HT-29 (cell line): ENCODE data around the gene LRRC27. TPM values are rescaled to one million over a fixed set of nuclear protein-coding genes. Genes with fewer than 3 reads are reported as not detected.

Experiments used
- DNase-seq: peaks from one replicate; pipeline ENCODE4 v3.0.0-alpha.2; 2015; ENCODE audit warnings: low spot score
- total RNA-seq: library from RNA; depleted of rRNA; stranded (reverse); fragments of >200 nt; shearing (Covaris generic); gene quantifications from 2 replicates; pipeline ENCODE4 v1.2.3, GENCODE V29; 2014

Gene LRRC27
- total RNA-seq, 1 experiment from 2014 or later: 3.3 TPM

GRCh38 chr10:132357286-132358058 lies 25.5 kb downstream of the LRRC27 start:
- no peak for DNase-seq

DNA sequence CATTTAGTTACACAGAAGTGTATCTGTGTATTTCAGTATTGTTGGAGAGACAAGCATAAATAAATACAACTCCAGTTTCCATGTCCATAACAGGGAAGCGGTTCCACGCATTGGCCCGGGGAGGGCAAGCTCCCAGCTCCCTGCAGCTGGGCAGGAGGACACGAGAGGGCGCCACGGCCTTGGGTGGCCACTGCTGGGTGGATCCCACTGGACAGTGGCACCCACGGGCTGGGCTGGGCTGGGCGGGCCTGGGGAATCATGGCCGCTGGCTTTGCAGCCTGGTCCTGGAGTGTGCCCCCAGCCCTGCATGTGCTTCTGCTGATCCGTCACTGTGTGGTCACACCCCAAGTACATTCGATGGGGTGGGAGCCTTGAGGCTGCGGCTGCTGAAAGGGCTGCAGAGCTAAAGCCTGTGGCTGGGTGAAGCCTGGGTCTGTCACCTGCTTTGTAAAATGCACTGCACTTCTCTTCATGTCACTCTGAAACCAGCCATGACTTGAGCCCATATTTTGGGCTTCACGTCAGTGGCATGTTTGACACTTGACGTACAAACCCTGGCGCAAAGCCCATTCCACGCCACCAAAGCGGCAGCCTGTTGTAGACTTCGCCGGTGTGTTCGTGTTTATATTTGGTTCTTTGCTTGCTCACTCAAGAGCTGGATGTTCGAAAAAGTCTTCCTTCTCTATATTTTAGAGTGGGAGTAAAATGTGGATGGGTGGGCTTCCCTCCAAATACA lies 27.5 kb downstream of the LRRC27 start:
- DNase-seq: no peak

- peak; percentile 22 for DNase-seq
These were observed 28.9 kb downstream of the LRRC27 start for GRCh38 chr10:132360766-132361447.

GRCh38 chr10:132361581-132362101 lies 29.6 kb downstream of the LRRC27 start:
- no peak for DNase-seq

GRCh38 chr10:132362151-132362611 lies 30.2 kb downstream of the LRRC27 start:
- DNase-seq: no peak

DNA sequence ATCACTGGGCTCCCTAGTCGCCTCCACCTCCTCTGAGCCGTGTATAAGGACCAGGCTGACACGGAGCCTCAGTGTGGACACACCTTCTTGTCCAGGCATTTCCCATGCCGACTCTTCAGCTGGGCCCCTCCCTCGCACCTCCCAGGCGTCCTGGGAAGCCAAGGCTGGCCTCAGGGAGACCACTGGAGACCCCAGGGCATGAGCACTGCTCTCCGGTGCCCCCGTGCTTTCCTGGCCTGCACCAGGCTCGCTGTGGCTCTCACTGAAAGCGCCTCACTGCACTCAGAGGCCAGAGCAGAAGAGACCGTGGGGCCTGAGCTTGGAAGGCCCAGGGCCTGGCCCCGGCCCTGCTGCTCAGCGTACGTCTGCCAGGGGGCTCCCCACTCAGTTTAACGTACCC lies 31.4 kb downstream of the LRRC27 start:
- no peak for DNase-seq

DNA sequence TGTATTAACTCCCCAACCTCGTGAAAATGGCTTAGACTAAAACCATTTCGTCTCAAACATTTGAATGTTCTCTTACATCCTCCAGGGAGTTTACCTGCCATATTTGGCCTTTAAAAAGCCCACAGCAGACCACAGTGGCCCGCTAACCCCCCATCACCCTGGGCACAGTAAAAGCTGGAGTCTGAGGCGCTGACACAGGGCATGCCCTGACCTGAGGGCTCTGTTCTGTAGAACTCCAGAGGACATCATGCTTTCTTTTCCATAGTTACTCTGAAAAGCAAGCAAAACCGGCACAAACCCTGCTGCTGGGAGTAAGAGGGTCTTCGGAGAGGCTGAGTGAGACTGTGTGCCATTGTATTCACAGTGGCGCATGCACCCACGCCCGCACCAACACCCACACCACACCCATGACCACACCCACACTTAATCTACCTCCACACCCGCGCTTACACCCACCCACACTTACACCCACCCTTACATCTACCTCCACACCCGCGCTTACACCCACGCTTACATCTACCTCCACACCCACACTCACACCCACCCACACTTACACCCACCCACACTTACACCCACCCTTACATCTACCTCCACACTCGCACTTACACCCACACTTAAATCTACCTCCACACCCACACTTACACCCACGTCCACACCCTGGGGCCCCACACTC lies 32.1 kb downstream of the LRRC27 start:
- no peak for DNase-seq

- DNase-seq: no peak
These were observed 32.6 kb downstream of the LRRC27 start for GRCh38 chr10:132364594-132364970.

GRCh38 chr10:132365102-132365501 lies 33.1 kb downstream of the LRRC27 start:
- DNase-seq: no peak

- no peak for DNase-seq
These were observed 34.0 kb downstream of the LRRC27 start for GRCh38 chr10:132366006-132366405.

DNA sequence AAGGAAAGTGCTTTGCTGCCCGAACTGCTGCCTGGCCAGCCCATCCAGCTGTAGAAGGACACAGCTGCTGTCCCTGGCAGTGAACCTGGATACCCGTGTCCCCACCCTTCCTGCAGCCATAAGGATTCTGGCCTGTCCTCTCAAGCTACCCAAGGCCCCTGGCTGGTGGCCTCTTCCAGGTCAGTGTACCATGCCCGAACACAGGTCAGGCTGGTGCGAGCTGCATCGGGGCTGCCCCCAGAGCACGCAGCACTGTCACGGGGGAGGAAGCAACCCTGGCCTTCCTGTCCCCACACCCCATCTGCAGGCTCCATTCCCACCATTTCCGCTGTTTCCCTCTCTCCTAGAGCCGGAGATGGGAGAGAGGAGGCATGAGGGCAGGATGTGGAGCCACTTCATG lies 34.5 kb downstream of the LRRC27 start:
- no peak for DNase-seq

- DNase-seq: no peak
These were observed 36.4 kb downstream of the LRRC27 start for GRCh38 chr10:132368391-132368790.

GRCh38 chr10:132368881-132369635 lies 37.1 kb downstream of the LRRC27 start:
- DNase-seq: no peak

DNA sequence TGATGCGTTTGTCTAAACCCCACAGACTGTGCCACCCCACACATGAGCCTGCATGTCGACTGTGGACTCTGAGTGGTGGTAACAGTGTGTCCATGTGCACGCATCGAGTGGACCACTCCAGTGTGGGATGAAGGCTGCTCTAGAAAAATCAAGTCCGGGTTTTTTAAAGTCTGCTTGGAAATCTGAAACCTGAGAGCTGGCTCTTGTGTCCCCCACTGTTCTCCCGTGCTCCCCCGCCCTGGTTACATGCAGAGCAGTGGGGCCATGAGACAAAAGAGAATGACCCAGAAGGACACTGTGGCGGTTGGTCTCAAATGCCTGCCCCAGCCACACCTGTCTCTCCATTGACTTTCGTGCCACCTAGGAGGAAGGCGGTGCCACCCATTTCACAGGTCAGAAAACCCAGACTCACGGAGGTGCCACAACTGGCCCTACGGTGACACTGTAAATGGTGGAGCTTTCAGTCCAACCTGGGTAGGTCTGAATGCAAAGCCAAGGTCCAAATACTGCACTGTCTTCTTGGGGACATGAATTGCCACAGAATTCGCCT lies 37.7 kb downstream of the LRRC27 start:
- DNase-seq: no peak

- DNase-seq: no peak
These were observed 38.7 kb downstream of the LRRC27 start for GRCh38 chr10:132370426-132371340.

DNA sequence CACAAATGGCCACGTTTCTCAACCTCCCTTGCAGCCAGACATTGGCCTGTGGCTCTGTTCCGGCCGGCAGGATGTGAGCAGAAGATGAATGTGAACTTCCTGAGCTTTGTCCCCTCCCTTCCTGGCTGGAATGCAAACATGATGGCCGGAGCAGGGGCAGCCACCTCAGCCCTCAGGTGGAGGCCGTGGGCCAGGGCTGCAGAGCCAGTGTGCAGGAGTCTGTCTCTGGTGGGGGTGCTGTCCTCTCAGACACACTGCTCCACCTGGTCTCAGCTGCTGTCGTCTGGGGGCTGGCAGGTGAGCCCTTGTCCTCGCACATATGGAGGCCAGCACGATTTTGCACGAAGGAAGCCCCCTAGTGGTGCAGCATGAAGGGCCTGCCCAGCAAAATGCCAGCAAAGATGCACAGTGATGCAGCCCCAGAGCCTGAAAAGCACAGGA lies 39.7 kb downstream of the LRRC27 start:
- peak; percentile 62 for DNase-seq

DNA sequence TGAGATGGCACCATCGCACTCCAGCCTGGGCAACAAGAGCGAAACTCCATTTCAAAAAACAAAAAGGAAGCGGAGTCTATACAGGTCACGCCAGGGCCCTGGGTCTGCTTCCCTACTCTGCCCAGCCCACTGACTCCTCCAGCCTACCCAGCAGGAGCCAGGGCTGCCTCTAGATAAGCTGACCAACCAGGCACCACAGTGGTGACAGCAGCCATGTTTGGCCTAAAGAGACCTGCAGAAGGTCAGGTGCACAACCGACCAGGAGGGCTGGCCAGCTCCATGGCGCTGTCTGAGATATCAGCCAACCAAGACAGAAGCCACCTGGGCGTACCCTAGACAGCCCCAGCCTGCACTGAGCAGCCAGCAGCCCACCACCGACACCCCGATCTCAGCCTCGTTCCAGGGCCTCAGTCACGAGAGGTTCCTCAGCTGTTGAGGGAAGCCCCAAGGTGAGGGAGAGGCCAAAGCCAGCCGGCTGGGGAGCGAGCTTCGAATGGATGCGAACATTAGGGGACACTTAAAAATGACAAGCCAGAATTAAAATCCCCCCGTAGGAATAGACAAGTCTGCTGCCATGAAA lies 40.6 kb downstream of the LRRC27 start:
- DNase-seq: no peak

GRCh38 chr10:132373241-132373955 lies 41.4 kb downstream of the LRRC27 start:
- DNase-seq: no peak
